Measurements from ENCODE around the gene DCHS2.

GRCh38 chr4:154343651-154344050, 147.9 kb downstream of the DCHS2 start:
- TF ChIP-seq SIN3A (IDR thresholded peaks at IDR 0.05; ENCODE audit: borderline replicate concordance, insufficient read depth, low read length) (no peak), REST (IDR thresholded peaks at IDR 0.05; ENCODE audit: insufficient read depth in 1 of 2, low read depth in 2 of 2, low read length in 2 of 2) (no peak), POLR2AphosphoS5 (IDR thresholded peaks at IDR 0.05; ENCODE audit: low read depth, low read length) (no peak), TAF1 (IDR thresholded peaks at IDR 0.05; ENCODE audit: borderline replicate concordance, insufficient read depth, low read length) (no peak), FOXP2 (optimal IDR thresholded peaks at IDR 0.05; ENCODE audit: borderline replicate concordance, extremely low read depth, extremely low read length, insufficient read depth) (no peak)
